SK-N-SH (cell line): Measurements from ENCODE around the gene CDH23. TPM values are rescaled to one million over a fixed set of nuclear protein-coding genes. Genes with fewer than 3 reads are reported as not detected.
"Not testable (repeated sequence)": the region's sequence is repeated elsewhere in the genome, so short reads cannot be mapped to it uniquely, and the experiment has no call there.

Source experiments
- CTCF ChIA-PET: fragments of 300-600, 350-600 bp; formaldehyde crosslinking; extraction: SDS; loops from one replicate; lab custom pipeline; 2021; lab: Yijun Ruan, JAX
- POLR2A ChIA-PET: fragments of 350-600 bp; sonication (Branson Sonifier 250); formaldehyde crosslinking; extraction: SDS; loops from one replicate; lab custom pipeline; 2020; ENCODE audit warnings: antibody characterized with exemption, inconsistent platforms; lab: Yijun Ruan, JAX
- DNase-seq: peaks from one replicate; pipeline ENCODE4 v3.0.0; 2012
- H2AFZ ChIP-seq: fragments of 200-600 bp; sonication (generic); 2 replicates; pipeline ENCODE4 v1.8.1; 2016; ENCODE audit warnings: antibody characterized with exemption, mild to moderate bottlenecking, low read depth
- H3F3A ChIP-seq: fragments of 200-600 bp; sonication (generic); replicated peaks from 2 replicates; pipeline ENCODE3; 2016; ENCODE audit warnings: antibody characterized with exemption, mild to moderate bottlenecking; ENCODE audit not compliant: insufficient read depth
- H3K27ac ChIP-seq, 2 experiments: fragments of 200-500 bp in 1 of 2; fragments of 200-600 bp in 1 of 2; sonication (Bioruptor generic) in 1 of 2; sonication (generic), shearing (Covaris generic) in 1 of 2; 2 replicates each; pipeline versions ENCODE4 v1.5.1 to v1.6.1; 2014 to 2016; ENCODE audit warnings: low read depth in 2 of 2, inconsistent platforms in 1 of 2, low read length in 1 of 2, mild to moderate bottlenecking in 1 of 2, mixed read lengths in 1 of 2
- H3K27me3 ChIP-seq: fragments of 200-600 bp; sonication (generic), shearing (Covaris generic); 2 replicates; pipeline ENCODE4 v1.6.1; 2016; ENCODE audit warnings: mixed run types; ENCODE audit not compliant: insufficient read depth
- H3K36me3 ChIP-seq, 2 experiments: fragments of 200-500 bp in 1 of 2; fragments of 200-600 bp in 1 of 2; sonication (Bioruptor generic) in 1 of 2; sonication (generic) in 1 of 2; replicated peaks in 1 of 2; 2 replicates each; pipeline versions ENCODE3 to v1.5.1; 2014 to 2016; ENCODE audit warnings: low read length in 1 of 2, mild to moderate bottlenecking in 1 of 2; ENCODE audit not compliant: insufficient read depth in 2 of 2, control insufficient read depth in 1 of 2
- H3K4me1 ChIP-seq, 2 experiments: fragments of 200-500 bp in 1 of 2; fragments of 200-600 bp in 1 of 2; sonication (Bioruptor generic) in 1 of 2; sonication (generic), shearing (Covaris generic) in 1 of 2; 2 replicates each; pipeline versions ENCODE4 v1.5.1 to v1.6.1; 2014 to 2016; ENCODE audit warnings: low read depth in 1 of 2, low read length in 1 of 2, mixed run types in 1 of 2; ENCODE audit not compliant: insufficient read depth in 2 of 2, control insufficient read depth in 1 of 2
- H3K4me2 ChIP-seq: fragments of 200-600 bp; sonication (generic), shearing (Covaris generic); 2 replicates; pipeline ENCODE4 v1.6.1; 2017; ENCODE audit warnings: mixed run types
- H3K4me3 ChIP-seq, 2 experiments: fragments of 200-500 bp in 1 of 2; fragments of 200-600 bp in 1 of 2; sonication (Bioruptor generic) in 1 of 2; sonication (generic), shearing (Covaris generic) in 1 of 2; 2 replicates each; pipeline versions ENCODE4 v1.5.1 to v1.8.1; 2014 to 2016; ENCODE audit warnings: low read depth in 2 of 2, inconsistent platforms in 1 of 2, low read length in 1 of 2, mild to moderate bottlenecking in 1 of 2, mixed read lengths in 1 of 2, moderate library complexity in 1 of 2
- H3K79me2 ChIP-seq: fragments of 200-600 bp; sonication (generic); 2 replicates; pipeline ENCODE4 v1.8.1; 2017; ENCODE audit warnings: mild to moderate bottlenecking; ENCODE audit not compliant: insufficient read depth
- H3K9ac ChIP-seq: fragments of 200-600 bp; sonication (generic); 2 replicates; pipeline ENCODE4 v1.6.1; 2017; ENCODE audit warnings: mixed run types
- H3K9me2 ChIP-seq: fragments of 200-600 bp; sonication (generic); 2 replicates; pipeline ENCODE4 v1.6.1; 2017; ENCODE audit warnings: mixed run types
- H3K9me3 ChIP-seq: fragments of 200-600 bp; sonication (generic); 2 replicates; pipeline ENCODE4 v1.6.1; 2017; ENCODE audit warnings: mixed run types, mild to moderate bottlenecking, moderate library complexity
- H4K20me1 ChIP-seq: fragments of 200-600 bp; sonication (generic); 2 replicates; pipeline ENCODE4 v1.6.1; 2017; ENCODE audit warnings: mild to moderate bottlenecking, mixed run types; ENCODE audit not compliant: insufficient read depth
- CTCF ChIP-seq: fragments of 200-600 bp; sonication (generic); IDR thresholded peaks from 2 replicates; pipeline ENCODE4 v1.6.1; 2017; ENCODE audit warnings: antibody characterized with exemption, mild to moderate bottlenecking, moderate library complexity
- FOSL2 ChIP-seq: IDR thresholded peaks from 2 replicates; pipeline ENCODE4 v1.4.0; 2012; ENCODE audit warnings: low read depth, mild to moderate bottlenecking, moderate library complexity, borderline replicate concordance
- GATA2 ChIP-seq: sonication (generic); formaldehyde crosslinking; IDR thresholded peaks from 2 replicates; pipeline ENCODE4 v1.5.0; 2020; ENCODE audit warnings: mild to moderate bottlenecking, missing genetic modification reagents
- NRF1 ChIP-seq: IDR thresholded peaks from 2 replicates; pipeline ENCODE4 v1.6.1; 2012; ENCODE audit warnings: low read depth, mild to moderate bottlenecking, low read length
- POLR2AphosphoS5 ChIP-seq: IDR thresholded peaks from 2 replicates; pipeline ENCODE4 v1.6.1; 2012; ENCODE audit warnings: low read depth, low read length
- RCOR1 ChIP-seq: fragments of 150-350 bp; IDR thresholded peaks from 2 replicates; pipeline ENCODE4 v1.6.1; 2017; ENCODE audit warnings: antibody characterized with exemption, low read length
- RFX5 ChIP-seq: IDR thresholded peaks from 2 replicates; pipeline ENCODE4 v1.6.1; 2012; ENCODE audit warnings: mild to moderate bottlenecking, improper control_type of control experiment, low read length
- TEAD4 ChIP-seq: IDR thresholded peaks from 2 replicates; pipeline ENCODE4 v1.4.0; 2012; ENCODE audit warnings: mild to moderate bottlenecking, borderline replicate concordance; ENCODE audit not compliant: insufficient read depth
- USF2 ChIP-seq: fragments of 150-350 bp; IDR thresholded peaks from 2 replicates; pipeline ENCODE4 v1.6.1; 2017; ENCODE audit warnings: antibody characterized with exemption, low read length, low read depth, borderline replicate concordance
- YY1 ChIP-seq: IDR thresholded peaks from 2 replicates; pipeline ENCODE4 v1.4.0; 2012; ENCODE audit warnings: low read depth, mild to moderate bottlenecking
- WGBS: methylation state at CpG from one replicate; pipeline ENCODE4 v1.1.6; 2017; ENCODE audit warnings: low lambda C conversion rate; 5-methylcytosine and 5-hydroxymethylcytosine counted together
- polyA plus RNA-seq, 3 experiments: library from polyadenylated mRNA; depleted of rRNA; stranded (reverse); fragments of >200 nt; gene quantifications; 2 replicates each; pipeline ENCODE4 v1.2.3, GENCODE V29; 2012

CDH23 gene
- polyA plus RNA-seq, 1 of the 3 experiments (the other 2 are of a cell fraction), result 0.03 TPM

- ChIA-PET POLR2A (interaction anchor here (1.0 to 1.5 kb wide), 4 partner anchors 13 to 39 kb away, joined by 3 to 8 read pairs (median 4); partner anchors contain the start of gene SLC29A3), CTCF (interaction anchor here (0.6 to 1.8 kb wide), 9 partner anchors 9 to 350 kb away, joined by 3 to 12 read pairs (median 4); partner anchors contain the start of gene SLC29A3)
- H3K9me2 ChIP-seq, result no peaks in the 10 kb centered on the region
- no peaks in the 10 kb centered on the region for H4K20me1 ChIP-seq
- WGBS, result 79% methylated on average over 5 of the region's 8 CpGs
- no peaks in the 10 kb centered on the region for H3K36me3 ChIP-seq
- H3K27ac ChIP-seq, result peak overlapping the region in 1 of 2 experiments; percentile 59; a peak in 2 of 4 replicates
- peak; percentile 81 for DNase-seq
- no peak overlapping the region for H3K9ac ChIP-seq
- no peaks in the 10 kb centered on the region for H3K79me2 ChIP-seq
- H3K27me3 ChIP-seq, result no peaks in the 10 kb centered on the region
- no peak overlapping the region for H3K4me2 ChIP-seq
- TF ChIP-seq FOSL2, result no peak
- TF ChIP-seq, all 33 proteins: peak for 0
- H3K9me3 ChIP-seq, result no peaks in the 10 kb centered on the region
- H3K4me3 ChIP-seq, result no peak overlapping the region
- peaks cover 0 to 10% of the 10 kb centered on the region in 2 experiments; a peak in 1 of 4 replicates for H3K4me1 ChIP-seq
- no peak overlapping the region for H2AFZ ChIP-seq
- no peaks in the 10 kb centered on the region for H3F3A ChIP-seq
Observed at GRCh38 chr10:71358277-71358676, 38.4 kb upstream of the CDH23 start.

- not testable (repeated sequence) for H3K27me3 ChIP-seq, H2AFZ ChIP-seq, H4K20me1 ChIP-seq, H3K36me3 ChIP-seq, H3K27ac ChIP-seq, H3F3A ChIP-seq, H3K9me2 ChIP-seq, H3K4me1 ChIP-seq, H3K4me2 ChIP-seq, H3K9me3 ChIP-seq, DNase-seq, H3K9ac ChIP-seq, H3K4me3 ChIP-seq, H3K79me2 ChIP-seq
- 91% methylated on average over 10 of the region's 10 CpGs for WGBS
- ChIA-PET CTCF (interaction anchor here (0.8 to 1.8 kb wide), 7 partner anchors 8 to 211 kb away, joined by 3 to 12 read pairs (median 4); partner anchors contain the start of gene SLC29A3), POLR2A (interaction anchor here (1.3 to 1.5 kb wide), 3 partner anchors 18 to 40 kb away, joined by 3 to 8 read pairs (median 4); partner anchors contain the start of gene SLC29A3)
Observed at GRCh38 chr10:71358906-71359305, 37.8 kb upstream of the CDH23 start.

- no peak for TF ChIP-seq GATA2 (CRISPR knock-in tag)
- TF ChIP-seq TEAD4, result no peak
- TF ChIP-seq NRF1, result no peak
- no peak for TF ChIP-seq POLR2AphosphoS5
- TF ChIP-seq USF2, result no peak
- TF ChIP-seq RFX5, result no peak
- no peak for TF ChIP-seq CTCF
- no peak for TF ChIP-seq YY1
- TF ChIP-seq RCOR1, result no peak
- no peaks in the 10 kb centered on the region for H4K20me1 ChIP-seq
- H2AFZ ChIP-seq, result no peak overlapping the region
- POLR2A ChIA-PET, result interaction anchor here (1.3 to 1.5 kb wide), 2 partner anchors 38 to 40 kb away, joined by 3 to 4 read pairs; partner anchors contain the start of gene SLC29A3
- no peak for DNase-seq
- no peaks in the 10 kb centered on the region for H3F3A ChIP-seq
- H3K27ac ChIP-seq, result no peak overlapping the region
- no peak overlapping the region for H3K4me3 ChIP-seq
- CTCF ChIA-PET, result interaction anchor here (0.8 to 1.8 kb wide), 3 partner anchors 18 to 36 kb away, joined by 3 to 5 read pairs (median 4); no protein-coding TSS in a partner anchor
- H3K79me2 ChIP-seq, result no peaks in the 10 kb centered on the region
- peaks cover 0 to 10% of the 10 kb centered on the region in 2 experiments; a peak in 1 of 4 replicates for H3K4me1 ChIP-seq
- no peak overlapping the region for H3K4me2 ChIP-seq
- WGBS, result 69% methylated on average over 7 of the region's 9 CpGs
- H3K9me2 ChIP-seq, result no peaks in the 10 kb centered on the region
- H3K9ac ChIP-seq, result no peak overlapping the region
- no peaks in the 10 kb centered on the region for H3K9me3 ChIP-seq
- H3K36me3 ChIP-seq, result no peaks in the 10 kb centered on the region
- H3K27me3 ChIP-seq, result no peaks in the 10 kb centered on the region
Observed at GRCh38 chr10:71359364-71360046, 37.2 kb upstream of the CDH23 start.
